ENCODE measurements around the gene GRSF1.
"Not testable (repeated sequence)": the region's sequence is repeated elsewhere in the genome, so short reads cannot be mapped to it uniquely, and the experiment has no call there.

The GRSF1 gene

DNA sequence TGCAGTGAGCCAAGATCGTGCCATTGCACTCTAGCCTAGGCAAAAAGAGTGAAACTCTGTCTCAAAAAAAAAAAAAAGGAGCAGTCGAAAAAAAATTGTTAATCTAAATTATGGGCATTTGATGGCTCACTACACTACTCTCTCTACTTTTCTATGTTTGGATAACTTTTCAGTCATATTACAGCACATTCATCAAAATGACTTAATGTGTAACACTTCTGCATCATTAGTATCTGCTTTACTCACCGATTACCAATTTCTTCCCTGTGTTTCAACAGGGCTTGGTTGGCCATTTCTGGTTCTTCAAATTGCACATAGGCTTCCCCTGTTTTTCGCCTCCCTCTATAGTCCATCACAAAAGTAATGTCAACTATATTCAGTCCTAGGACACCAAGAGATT, 8.4 kb downstream of the GRSF1 start:
- no peak for DNase-seq

DNA sequence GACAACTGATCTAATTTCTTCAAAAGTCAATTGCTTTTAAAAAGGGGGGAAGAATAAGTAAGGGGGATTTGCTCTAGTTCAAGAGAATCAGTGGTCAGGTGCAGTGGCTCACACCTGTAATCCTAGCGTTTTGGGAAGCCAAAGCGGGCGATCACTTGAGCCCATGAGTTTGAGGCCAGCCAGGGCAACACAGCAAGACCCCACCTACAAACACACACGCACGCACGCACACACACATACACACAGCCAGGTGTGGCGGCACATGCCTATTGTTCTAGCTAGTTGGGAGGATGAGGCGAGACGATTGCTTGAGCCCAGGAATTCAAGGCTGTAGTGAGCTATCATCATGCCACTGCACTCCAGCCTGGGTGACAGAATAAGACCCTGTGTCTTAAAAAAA, 9.6 kb downstream of the GRSF1 start:
- DNase-seq, result no peak

DNA sequence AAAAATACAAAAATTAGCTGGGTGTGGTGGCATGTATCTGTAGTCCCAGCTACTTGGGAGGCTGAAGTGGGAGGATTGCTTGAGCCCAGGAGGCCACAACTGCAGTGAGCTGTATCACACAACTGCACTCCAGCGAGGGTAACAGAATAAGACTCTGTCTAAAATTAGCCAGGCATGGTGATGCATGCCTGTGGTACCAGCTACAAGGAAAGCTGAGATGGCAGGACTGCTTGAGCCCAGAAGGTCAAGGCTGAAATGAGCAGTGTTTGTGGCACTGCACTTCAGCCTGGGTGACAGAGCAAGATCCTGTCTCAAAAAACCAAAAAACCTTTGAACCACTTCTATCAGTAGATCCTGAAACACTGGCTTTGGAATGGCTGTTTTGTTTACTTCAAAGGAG, 10.2 kb downstream of the GRSF1 start:
- DNase-seq, result no peak

GRCh38 chr4:70829015-70829414, 10.7 kb downstream of the GRSF1 start:
- no peak for DNase-seq

DNA sequence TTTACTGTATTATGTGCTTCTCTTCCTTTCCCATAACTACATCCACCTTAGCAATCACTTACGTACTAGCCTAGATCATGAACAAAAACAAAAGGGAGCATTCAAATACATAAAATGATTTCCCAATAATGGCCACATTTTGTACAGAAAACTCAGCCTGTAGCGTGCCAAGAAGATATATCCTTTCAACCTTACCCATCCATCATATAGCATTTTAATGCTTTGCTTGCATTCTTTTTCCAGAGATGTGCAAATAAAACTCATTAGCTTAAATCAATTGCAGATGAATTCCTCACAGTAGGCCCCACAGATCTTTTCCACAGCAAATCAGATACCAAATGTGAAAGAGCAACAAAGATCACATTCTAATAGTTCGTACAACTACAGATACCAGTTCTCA, 20.8 kb downstream of the GRSF1 start:
- no peak for DNase-seq

GRCh38 chr4:70818173-70818855, 21.4 kb downstream of the GRSF1 start:
- DNase-seq, result no peak

GRCh38 chr4:70816894-70817293, 22.8 kb downstream of the GRSF1 start:
- no peak for DNase-seq

- DNase-seq, result no peak
These were observed 24.3 kb downstream of the GRSF1 start for GRCh38 chr4:70815370-70815769.

- DNase-seq, result no peak
These were observed 31.5 kb downstream of the GRSF1 start for GRCh38 chr4:70808151-70808550.

- no peak for DNase-seq
These were observed 36.6 kb downstream of the GRSF1 start for GRCh38 chr4:70802928-70803580.

GRCh38 chr4:70801265-70801809, 38.4 kb downstream of the GRSF1 start:
- DNase-seq, result no peak

GRCh38 chr4:70793626-70794025, 46.1 kb downstream of the GRSF1 start:
- no peak for DNase-seq

DNA sequence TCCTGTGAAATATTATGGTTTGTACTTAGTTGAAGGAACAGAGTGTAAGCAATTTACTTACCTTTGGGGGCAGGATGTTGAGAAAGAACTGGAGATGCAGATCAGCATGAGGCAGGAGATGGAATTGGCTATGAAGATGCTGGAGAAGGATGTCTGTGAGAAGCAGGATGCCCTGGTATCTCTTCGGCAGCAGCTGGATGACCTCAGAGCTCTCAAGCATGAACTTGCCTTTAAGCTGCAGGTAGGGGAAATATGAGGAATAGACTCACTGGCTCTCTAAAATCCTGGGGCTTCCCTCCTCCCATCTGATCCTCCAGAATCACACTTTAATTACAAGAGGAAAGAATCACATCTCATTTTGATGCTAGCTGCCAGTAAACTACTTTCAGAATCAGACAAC, 51.0 kb downstream of the GRSF1 start:
- DNase-seq, result no peak

DNA sequence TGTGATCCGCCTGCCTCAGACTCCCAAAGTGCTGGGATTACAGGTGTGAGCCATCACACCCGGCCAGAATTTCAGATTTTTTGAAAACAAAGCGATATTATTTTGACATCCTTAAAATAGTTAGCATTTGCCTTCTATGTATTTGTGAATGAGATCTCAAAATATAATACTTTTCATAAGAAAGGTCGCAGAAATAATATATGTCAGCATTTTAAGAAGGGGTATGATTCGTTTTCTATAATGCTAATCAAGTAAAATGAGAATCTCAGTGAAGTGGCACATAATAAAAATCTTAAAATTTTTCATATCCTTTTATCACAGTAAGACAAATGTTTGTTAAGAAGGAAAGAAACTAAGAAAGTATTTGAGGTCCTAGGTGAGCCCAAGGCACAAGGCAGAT, 52.2 kb downstream of the GRSF1 start:
- DNase-seq, result no peak

DNA sequence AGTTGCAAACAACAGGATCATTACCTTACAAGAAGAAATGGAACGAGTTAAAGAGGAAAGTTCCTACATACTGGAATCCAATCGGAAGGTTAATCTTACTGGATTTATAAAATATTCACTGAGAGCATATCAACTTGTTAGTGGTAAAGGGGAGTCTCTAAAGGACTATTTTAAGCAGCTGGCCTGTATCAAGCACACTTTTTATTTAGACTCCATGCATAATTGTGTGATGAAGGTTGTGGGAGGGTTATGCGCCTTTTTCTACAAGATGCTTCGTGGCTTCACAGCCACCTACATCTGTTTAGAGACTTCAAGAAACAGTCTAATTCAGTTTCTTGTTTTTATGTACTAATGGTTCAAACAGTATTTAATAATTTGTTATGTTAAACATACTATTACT, 56.6 kb downstream of the GRSF1 start:
- no peak for DNase-seq

DNA sequence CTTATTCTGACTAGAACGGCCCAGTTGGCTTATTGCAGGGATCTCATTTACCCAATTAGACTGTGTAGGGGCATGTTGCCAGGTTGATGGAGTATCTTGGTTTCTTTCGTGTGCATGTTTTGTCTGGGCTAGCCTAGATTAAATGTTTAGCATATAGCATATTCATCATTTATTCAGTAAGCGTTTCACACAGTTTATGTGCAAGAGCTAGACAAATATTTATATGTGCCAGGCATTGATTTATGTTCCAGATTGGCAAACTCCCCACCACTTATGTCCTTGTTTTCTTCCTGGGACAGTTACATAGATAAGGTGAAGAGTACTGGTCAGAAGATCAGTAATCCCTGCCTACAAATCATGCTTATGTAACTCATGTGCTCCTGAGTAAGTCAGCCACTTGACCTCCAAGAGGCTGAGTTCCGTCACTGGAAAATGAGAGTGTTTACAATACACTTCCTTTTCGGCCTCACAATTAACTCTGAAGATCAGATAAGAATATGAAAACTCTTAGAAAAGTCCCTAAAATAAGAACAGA, 60.7 kb downstream of the GRSF1 start:
- DNase-seq, result no peak

DNA sequence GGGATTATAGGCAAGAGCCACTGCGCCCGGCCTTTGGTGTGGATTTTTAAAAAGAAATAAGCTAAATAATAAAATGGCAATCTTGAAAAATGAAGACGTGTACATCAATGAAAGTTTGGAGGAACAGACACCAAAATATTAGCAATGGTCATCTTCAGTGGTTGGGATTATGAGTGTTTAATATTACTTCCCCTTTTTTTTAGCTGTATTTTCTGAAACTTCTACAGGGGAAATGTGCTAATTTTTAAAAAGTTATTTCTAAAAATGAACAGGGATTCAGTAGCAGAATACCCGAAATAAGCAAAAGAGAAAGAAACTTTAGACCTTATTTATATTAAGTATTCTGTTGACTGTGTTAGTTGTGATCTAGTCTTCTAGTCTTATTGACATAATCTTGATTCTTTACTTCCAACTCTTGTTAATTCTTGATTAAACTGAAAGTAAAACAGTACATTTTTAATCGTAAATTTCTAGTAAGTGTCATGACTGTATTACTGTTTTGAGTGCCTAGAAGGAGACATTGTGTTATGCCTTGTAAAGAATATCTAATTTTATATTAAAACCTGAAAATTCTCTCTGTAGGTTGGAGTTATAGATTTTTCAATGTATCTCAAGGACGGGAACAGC, 66.6 kb downstream of the GRSF1 start:
- DNase-seq, result no peak

DNA sequence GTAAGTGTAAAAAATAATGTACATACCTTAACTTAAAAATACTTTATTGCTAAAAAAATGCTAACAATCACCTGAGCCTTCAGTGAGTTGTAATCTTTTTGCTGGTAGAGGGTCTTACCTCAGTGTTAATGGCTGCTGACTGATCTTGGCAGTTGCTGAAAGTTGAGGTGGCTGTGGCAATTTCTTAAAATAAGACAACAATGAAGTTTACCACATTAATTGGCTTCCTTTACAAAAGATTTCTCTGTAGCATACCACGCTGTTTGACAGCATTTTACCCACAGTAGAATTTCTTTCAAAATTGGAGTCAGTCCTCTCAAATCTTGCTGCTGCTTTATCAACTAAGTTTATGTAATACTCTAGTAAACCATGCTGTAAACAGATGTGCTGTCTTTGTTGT, 70.3 kb downstream of the GRSF1 start:
- not testable (repeated sequence) for DNase-seq

- DNase-seq, result no peak
These were observed 71.3 kb downstream of the GRSF1 start for GRCh38 chr4:70768301-70768948.

Measured in amniotic stem cell (primary cell).